Fibroblast of lung (primary cell): ENCODE results near the gene C4orf54.

Experiments used
- EZH2 ChIP-seq: IDR thresholded peaks from 2 replicates; pipeline ENCODE4 v1.5.1; 2012; ENCODE audit warnings: low read length, control low read depth, mild to moderate bottlenecking; ENCODE audit errors: missing control alignments
- TF ChIP-seq, protein P1 (sequence below), 2 donors: IDR thresholded peaks in 1 of 2; conservative IDR thresholded peaks in 1 of 2; 1 replicate in 1 of 2; 2 replicates in 1 of 2; pipeline ENCODE4 v1.5.1; 2011 to 2012; ENCODE audit warnings: low read length in 2 of 2, control low read depth in 1 of 2, inconsistent platforms in 1 of 2, low read depth in 1 of 2, mild to moderate bottlenecking in 1 of 2

DNA sequence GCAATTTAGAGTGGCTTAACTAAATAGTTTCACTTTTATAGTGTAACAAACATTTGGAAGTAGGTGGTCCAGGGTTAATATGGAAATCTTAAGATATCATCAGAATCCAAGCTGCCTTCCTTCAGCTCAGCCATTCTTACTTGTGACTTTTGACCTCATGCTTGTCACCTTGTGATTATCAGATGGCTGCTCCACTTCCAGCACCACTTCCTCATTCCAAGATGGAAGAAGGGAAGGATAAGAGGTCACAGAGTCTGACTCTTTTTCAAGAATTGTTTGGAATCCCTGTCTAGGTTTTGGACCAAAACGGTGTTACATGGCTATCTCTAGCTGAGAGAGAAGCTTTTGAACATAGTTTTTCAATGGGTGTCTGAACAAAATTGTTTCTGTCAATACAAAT, 43.1 kb downstream of the C4orf54 start:
- TF ChIP-seq, protein P1, sequence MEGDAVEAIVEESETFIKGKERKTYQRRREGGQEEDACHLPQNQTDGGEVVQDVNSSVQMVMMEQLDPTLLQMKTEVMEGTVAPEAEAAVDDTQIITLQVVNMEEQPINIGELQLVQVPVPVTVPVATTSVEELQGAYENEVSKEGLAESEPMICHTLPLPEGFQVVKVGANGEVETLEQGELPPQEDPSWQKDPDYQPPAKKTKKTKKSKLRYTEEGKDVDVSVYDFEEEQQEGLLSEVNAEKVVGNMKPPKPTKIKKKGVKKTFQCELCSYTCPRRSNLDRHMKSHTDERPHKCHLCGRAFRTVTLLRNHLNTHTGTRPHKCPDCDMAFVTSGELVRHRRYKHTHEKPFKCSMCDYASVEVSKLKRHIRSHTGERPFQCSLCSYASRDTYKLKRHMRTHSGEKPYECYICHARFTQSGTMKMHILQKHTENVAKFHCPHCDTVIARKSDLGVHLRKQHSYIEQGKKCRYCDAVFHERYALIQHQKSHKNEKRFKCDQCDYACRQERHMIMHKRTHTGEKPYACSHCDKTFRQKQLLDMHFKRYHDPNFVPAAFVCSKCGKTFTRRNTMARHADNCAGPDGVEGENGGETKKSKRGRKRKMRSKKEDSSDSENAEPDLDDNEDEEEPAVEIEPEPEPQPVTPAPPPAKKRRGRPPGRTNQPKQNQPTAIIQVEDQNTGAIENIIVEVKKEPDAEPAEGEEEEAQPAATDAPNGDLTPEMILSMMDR (conservative IDR thresholded peaks at IDR 0.05 in 1 of 2, IDR thresholded peaks at IDR 0.05 in 1 of 2; ENCODE audit: low read depth in 1 of 2, low read length in 2 of 2) = no peak
- TF ChIP-seq EZH2 = no peak
